Measurements from ENCODE around the gene HCRTR1. TPM values are rescaled to one million over a fixed set of nuclear protein-coding genes. Genes with fewer than 3 reads are reported as not detected.

HCRTR1 gene
- total and polyA plus RNA-seq, 11 donors = 0.21 to 0.82 (median 0.30) TPM; not detected in 4

DNA sequence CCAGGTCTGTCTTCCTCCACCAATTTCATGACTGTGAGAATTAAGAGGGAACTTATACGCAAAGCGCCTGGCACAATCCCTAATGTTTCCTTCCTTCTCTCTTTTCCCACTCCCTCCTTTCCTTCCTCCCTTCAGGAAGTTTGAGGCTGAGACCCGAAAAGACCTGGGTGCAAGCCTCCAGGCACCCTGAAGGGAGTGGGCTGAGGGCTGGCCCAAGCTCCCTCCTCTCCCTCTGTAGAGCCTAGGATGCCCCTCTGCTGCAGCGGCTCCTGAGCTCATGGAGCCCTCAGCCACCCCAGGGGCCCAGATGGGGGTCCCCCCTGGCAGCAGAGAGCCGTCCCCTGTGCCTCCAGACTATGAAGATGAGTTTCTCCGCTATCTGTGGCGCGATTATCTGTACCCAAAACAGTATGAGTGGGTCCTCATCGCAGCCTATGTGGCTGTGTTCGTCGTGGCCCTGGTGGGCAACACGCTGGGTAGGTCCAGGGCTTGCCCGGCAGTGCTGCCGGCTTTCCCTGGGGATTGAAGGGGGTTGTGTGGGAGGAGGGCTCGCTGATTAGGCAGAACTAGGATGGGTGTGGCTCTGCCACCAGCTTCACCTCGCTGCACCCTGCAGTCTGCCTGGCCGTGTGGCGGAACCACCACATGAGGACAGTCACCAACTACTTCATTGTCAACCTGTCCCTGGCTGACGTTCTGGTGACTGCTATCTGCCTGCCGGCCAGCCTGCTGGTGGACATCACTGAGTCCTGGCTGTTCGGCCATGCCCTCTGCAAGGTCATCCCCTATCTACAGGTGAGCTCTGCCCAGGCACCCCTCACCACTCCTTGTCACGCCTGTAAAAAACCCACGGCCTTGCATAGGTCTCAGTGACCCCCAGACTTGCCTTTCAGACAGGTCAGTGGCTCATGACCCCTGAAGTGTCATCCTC, 1.7 kb downstream of the HCRTR1 start:
- TF ChIP-seq, protein P1, sequence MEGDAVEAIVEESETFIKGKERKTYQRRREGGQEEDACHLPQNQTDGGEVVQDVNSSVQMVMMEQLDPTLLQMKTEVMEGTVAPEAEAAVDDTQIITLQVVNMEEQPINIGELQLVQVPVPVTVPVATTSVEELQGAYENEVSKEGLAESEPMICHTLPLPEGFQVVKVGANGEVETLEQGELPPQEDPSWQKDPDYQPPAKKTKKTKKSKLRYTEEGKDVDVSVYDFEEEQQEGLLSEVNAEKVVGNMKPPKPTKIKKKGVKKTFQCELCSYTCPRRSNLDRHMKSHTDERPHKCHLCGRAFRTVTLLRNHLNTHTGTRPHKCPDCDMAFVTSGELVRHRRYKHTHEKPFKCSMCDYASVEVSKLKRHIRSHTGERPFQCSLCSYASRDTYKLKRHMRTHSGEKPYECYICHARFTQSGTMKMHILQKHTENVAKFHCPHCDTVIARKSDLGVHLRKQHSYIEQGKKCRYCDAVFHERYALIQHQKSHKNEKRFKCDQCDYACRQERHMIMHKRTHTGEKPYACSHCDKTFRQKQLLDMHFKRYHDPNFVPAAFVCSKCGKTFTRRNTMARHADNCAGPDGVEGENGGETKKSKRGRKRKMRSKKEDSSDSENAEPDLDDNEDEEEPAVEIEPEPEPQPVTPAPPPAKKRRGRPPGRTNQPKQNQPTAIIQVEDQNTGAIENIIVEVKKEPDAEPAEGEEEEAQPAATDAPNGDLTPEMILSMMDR (IDR thresholded peaks at IDR 0.05) = no peak
- no peak for TF ChIP-seq POLR2A (IDR thresholded peaks at IDR 0.05)
- 76 to 86% (median 82%) methylated on average over 18 to 23 of the region's 23 CpGs for WGBS, 4 donors
- no peaks in the 10 kb centered on the region for H3K9me3 ChIP-seq
- no peak overlapping the region for H3K4me3 ChIP-seq
- intact Hi-C loops (cut with DNase I) = loop anchor here in 2 of 10 donors (1.0 kb wide), 1 partner anchor 55 kb away; no protein-coding TSS in a partner anchor
- peaks cover 0 to 29% (median 4%) of the 10 kb centered on the region in 9 donors for H3K27me3 ChIP-seq
- H3K4me1 ChIP-seq = peaks cover 3 to 41% (median 19%) of the 10 kb centered on the region in 12 donors
- H3K27ac ChIP-seq = no peak overlapping the region
- H3K36me3 ChIP-seq = no peaks in the 10 kb centered on the region
- no peak for DNase-seq
- ATAC-seq = no peak

- H3K4me3 ChIP-seq = no peak overlapping the region
- no peak for TF ChIP-seq POLR2A (IDR thresholded peaks at IDR 0.05)
- peaks cover 3 to 43% (median 19%) of the 10 kb centered on the region in 12 donors for H3K4me1 ChIP-seq
- no peak for DNase-seq
- peaks cover 0 to 29% (median 4%) of the 10 kb centered on the region in 9 donors for H3K27me3 ChIP-seq
- H3K9me3 ChIP-seq = no peaks in the 10 kb centered on the region
- no peak for ATAC-seq
- 94 to 98% (median 96%) methylated on average over 14 to 20 of the region's 20 CpGs for WGBS, 4 donors
- no peaks in the 10 kb centered on the region for H3K36me3 ChIP-seq
- H3K27ac ChIP-seq = no peak overlapping the region
- intact Hi-C loops (cut with DNase I) = no loop called here
These were observed 3.4 kb downstream of the HCRTR1 start for GRCh38 chr1:31620631-31621497.

DNA sequence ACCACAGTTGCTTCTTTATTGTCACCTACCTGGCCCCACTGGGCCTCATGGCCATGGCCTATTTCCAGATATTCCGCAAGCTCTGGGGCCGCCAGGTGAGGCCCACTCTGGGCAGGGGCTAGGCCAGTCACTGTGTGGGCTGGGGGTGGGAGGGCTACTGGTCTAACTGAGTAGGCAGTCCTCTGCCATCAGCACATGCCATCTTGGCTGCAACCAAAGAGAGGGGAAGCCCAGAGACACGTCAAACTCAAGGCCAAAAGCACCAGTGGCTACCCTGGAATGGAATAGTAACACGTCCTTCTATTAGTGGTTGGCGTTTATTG, 4.0 kb downstream of the HCRTR1 start:
- no peak overlapping the region for H3K27ac ChIP-seq
- DNase-seq (no peak), ATAC-seq (no peak)
- peaks cover 3 to 49% (median 24%) of the 10 kb centered on the region in 12 donors for H3K4me1 ChIP-seq
- peaks cover 0 to 25% (median 4%) of the 10 kb centered on the region in 9 donors for H3K27me3 ChIP-seq
- TF ChIP-seq POLR2A (IDR thresholded peaks at IDR 0.05) = no peak
- TF ChIP-seq, protein P1 (IDR thresholded peaks at IDR 0.05) = no peak
- no peaks in the 10 kb centered on the region for H3K36me3 ChIP-seq
- intact Hi-C loops (cut with DNase I) = no loop called here
- H3K9me3 ChIP-seq = no peaks in the 10 kb centered on the region
- no peak overlapping the region for H3K4me3 ChIP-seq
- WGBS, 4 donors = 95 to 98% (median 96%) methylated on average over 5 of the region's 5 CpGs

DNA sequence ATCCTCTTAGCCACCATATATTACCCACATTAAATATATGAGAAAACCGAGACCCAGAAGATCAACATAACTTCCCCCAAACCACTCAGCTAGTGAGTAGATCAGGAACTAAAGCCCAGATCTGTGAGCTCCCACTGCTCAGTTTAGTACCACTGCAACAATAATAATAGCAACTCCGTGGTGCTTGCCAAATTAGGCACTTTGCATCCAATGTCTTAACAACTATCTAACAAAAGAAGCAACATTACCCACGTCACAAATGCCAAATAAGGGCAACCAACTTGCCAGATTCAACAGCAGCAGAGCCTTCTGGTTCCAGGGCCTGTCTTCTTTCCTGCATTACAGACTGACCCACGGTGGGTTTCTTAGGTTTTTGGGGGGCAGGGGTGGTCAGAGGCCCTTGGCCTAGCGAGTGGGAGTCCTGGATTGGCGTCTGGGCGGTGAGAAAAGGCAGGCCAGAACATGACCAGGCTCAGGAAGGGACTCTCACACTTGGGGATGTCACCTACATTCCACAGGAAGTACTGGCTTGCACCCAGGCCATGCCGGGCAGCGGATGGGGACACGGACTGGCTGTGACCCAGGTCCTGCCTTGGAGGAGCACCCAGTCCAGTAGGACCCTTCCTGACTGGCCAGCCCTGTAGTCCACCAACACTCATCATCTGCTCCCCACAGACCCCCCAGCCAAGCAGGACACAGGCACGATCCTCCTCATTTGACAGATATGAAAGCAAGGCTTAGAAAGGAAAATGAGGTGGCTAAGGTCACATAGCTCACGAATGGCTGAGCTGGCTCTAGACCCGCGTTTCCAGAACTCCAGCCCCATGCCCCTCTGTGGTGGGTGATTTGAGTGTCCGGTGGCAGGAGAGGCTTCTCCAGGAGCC, 4.6 kb downstream of the HCRTR1 start:
- DNase-seq (peak in 3 of 5 donors; percentile 53 to 69 (median 66)), ATAC-seq (peak; percentile 26 to 33 (median 29))
- H3K4me3 ChIP-seq = no peak overlapping the region
- H3K27ac ChIP-seq = peak overlapping the region in 4 of 12 donors; percentile 13 to 39 (median 19)
- intact Hi-C loops (cut with DNase I) = no loop called here
- peaks cover 3 to 55% (median 30%) of the 10 kb centered on the region in 12 donors for H3K4me1 ChIP-seq
- no peaks in the 10 kb centered on the region for H3K9me3 ChIP-seq
- peaks cover 0 to 22% (median under 1%) of the 10 kb centered on the region in 9 donors for H3K27me3 ChIP-seq
- no peaks in the 10 kb centered on the region for H3K36me3 ChIP-seq
- TF ChIP-seq, protein P1 (IDR thresholded peaks at IDR 0.05) = no peak
- no peak for TF ChIP-seq POLR2A (IDR thresholded peaks at IDR 0.05)
- WGBS, 4 donors = 51 to 71% (median 57%) methylated on average over 14 to 15 of the region's 15 CpGs

All from heart left ventricle (tissue), 16 donors.